ENCODE data around the gene SPTB.

The SPTB gene

GRCh38 chr14:64743061-64743460 is 136.6 kb downstream of the SPTB start:
- no peak for DNase-seq

GRCh38 chr14:64741961-64742360 is 137.7 kb downstream of the SPTB start:
- no peak for DNase-seq

DNA sequence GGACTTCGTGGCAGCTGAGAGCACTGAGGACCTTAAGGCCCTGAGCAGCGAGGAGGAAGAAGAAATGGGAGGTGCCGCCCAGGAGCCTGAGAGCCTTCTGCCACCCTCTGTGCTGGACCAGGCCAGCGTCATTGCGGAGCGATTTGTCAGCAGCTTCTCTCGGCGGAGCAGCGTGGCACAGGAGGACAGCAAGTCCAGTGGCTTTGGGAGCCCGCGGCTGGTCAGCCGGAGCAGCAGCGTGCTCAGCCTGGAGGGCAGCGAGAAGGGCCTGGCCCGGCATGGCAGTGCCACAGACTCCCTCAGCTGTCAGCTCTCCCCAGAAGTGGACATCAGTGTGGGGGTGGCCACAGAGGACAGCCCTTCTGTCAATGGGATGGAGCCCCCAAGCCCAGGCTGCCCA is 138.5 kb downstream of the SPTB start:
- no peak for DNase-seq

- DNase-seq, result no peak
These were observed 141.4 kb downstream of the SPTB start for GRCh38 chr14:64738281-64738804.

DNA sequence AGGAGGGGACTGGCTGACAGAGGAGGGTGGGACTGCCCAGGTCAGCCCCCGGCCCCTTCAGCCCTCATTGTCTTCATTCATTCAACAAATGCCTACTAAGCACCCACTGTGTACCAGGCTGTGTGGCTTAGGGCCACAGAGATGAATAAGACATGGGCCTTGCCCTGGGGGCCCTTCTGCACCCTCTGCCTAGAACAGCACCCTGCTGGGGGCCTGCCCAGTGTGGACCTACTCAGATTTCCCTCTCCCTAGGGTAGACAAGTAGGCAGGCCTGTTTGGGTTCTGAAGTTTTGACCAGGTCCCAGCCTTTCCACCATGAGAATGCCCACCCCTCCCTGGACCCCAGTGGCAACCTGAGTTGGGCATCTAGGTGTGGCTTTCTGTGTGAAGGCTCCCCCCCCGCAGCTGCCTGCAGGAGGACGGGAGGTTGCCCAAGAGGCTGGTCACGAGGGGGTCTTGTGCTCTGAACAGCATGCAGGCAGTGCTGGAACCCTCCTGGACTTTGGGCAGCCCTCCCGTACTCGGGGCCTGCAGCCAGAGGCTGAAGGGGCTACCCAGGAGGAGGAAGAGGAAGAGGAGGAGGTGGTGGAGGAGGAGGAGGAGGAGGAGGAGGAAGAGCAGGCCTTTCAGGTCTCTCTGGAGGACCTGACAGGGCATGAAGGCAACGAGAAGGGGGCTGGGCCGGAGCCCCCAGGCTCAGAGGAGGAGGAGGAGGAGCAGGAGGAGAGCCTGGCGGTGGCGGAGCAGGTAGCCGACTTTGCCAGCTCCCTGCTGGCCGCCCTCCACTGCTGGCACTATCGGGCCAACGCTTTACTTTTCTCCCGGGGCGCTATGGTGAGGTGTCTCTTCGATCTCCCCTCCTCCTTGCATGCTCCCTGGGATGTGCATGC is 142.1 kb downstream of the SPTB start:
- DNase-seq, result no peak

GRCh38 chr14:64736271-64737169 is 143.2 kb downstream of the SPTB start:
- no peak for DNase-seq

GRCh38 chr14:64734990-64735389 is 144.7 kb downstream of the SPTB start:
- DNase-seq, result no peak

DNA sequence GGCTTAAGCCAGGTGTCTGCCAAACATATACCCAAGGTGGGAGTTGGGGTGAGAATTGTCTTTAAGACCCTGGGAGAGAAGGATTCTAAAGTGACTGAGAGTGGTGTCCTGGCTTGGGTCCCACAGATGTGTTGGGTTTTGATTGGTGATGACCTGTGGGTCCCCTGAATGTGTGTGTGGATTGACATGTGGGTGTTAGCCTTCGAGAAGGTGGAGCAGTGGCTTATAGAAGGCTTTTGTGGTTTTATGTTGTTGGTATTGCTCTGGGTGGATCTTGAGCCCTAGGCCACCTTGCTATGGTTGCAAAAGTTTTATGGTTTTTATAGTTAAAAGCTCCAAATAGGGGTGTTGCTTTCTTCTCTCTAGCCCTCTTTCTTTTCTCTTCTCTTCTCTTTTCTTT is 145.8 kb downstream of the SPTB start:
- no peak for DNase-seq

DNA sequence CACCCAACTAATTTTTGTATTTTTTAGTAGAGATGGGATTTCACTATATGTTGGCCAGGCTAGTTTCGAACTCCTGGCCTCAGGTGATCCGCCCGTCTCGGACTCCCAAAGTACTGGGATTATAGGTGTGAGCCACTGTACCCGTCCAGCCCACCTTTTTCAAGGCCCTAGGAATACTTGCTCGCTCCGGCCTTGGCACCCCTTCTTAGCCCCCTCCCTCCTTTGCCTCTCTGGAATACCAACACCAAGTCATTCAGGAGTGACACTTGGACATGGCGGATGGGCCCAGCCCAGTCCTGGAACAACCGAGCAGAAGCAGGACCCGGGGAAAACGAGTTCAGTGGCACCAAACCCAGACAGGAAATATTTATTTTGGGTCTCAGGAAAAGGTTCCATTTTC is 146.4 kb downstream of the SPTB start:
- DNase-seq, result no peak

DNA sequence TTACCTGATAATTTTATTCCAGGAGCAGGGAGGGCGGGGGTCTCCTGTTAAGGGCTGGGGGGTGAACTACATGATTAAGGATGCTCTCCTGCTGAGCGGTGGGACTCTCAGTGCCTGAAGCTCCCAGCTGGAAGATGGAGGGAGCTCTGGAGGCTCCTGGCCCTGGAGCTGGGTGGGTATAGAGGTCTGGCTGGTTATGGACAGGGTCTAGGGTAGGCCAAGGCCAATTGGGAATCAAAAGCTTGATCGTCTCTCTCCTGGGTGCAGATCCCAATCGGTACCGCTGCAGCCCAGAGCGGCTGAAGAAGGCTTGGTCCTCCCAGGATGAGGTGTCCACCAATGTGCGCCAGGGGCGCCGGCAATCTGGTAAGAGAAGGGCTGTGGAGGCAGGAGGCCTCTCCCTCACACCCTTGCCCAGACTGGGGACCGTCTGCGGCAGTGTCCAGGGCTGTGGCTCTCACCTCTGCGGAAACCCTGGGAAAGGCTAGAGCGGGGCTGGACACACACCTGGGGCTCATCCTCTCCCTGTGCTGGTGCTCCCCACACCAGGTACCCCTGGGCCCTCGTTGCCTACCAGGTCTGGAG is 147.1 kb downstream of the SPTB start:
- DNase-seq, result no peak

DNA sequence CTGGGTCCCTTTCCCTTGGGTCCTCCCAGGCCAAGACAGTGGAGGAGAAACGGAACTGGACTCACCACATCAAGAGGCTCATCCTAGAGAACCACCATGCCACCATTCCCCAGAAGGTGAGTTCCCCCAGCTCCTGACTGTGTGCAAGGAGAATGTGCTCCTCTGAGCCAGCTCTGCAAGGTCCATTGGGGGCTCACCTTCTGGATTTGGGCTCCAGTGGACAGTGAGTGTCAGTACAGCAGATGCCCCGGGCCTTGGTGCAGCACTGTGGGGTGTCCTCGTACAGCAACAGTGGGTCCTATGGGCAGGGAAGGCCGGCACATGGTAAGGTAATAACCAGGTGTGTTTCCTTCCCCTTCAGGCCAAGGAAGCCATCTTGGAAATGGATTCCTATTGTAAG is 147.6 kb downstream of the SPTB start:
- DNase-seq, result no peak

- DNase-seq, result no peak
These were observed 148.5 kb downstream of the SPTB start for GRCh38 chr14:64731141-64731581.

- DNase-seq, result no peak
These were observed 149.0 kb downstream of the SPTB start for GRCh38 chr14:64730681-64731080.

DNA sequence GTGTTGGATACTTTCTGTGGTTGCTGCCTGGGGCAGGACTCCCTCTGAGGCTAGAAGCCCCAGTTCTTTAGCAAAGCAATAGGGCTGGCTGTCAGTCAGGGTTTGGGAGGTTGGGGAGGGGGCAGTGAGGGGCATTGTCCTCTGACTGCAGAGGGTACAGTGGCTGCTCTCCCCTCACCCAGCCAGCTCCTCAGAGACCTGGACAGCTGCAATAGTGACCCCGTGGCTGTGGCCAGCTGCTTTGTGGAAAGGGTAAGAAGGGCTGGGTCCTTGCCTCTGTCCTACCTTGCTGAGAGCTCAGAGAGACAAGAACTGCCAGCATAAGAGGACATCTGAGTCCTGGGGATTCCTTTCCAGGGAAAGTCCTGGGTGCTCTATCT is 149.7 kb downstream of the SPTB start:
- no peak for DNase-seq

DNA sequence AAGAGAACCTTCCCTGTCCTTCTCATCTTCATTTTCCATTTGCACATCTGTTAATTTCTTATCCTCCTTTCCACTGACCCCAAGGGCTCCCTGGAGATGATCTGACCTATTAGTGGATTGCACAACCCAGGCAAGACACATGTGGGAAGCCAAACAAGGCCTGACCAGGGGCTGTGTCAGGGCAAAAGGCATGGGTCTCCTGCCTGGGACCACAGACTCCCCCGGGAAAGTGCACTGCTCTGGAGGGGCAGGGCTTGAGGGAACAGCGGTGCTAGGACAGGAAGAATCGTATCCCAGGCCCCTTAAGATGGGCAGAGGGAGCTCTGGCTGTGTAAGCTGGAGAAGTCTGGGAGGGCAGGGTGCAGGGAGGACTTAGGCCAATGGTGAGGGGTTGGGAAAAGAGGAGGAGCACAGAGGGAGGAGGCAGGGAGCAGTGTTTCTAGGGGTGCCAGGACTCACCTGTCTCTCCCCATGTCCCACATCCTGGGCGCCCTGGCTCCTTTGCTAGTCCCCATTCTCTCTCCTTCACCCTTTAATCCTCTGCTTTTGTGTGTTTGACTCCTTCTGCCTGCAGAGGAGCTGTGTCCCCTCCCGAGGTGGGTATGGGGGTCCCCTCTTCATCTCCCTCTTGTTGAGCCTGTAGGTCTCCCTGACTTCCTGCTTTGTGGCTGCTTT is 150.2 kb downstream of the SPTB start:
- no peak for DNase-seq

GRCh38 chr14:64728856-64729255 is 150.9 kb downstream of the SPTB start:
- no peak for DNase-seq

- DNase-seq, result no peak
These were observed 151.6 kb downstream of the SPTB start for GRCh38 chr14:64728106-64728505.

DNA sequence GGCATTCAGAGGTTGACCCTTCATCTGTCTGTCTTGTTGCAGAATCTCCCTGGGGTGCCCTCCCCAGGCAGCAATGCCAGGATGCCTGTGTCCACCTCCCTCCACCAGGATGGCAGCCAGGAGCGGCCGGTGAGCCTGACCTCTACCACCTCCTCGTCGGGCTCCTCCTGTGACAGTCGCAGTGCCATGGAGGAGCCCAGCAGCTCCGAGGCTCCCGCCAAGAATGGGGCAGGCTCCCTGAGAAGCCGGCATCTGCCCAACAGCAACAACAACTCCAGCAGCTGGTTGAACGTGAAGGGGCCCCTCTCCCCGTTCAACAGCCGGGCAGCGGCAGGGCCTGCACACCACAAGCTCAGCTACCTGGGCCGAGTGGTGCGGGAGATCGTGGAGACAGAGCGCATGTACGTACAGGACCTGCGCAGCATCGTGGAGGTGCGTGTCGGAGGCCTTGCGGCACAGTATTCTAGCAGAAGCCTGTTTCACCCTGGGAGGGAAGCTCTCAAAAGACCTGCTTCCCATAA is 152.1 kb downstream of the SPTB start:
- DNase-seq, result no peak

- peak; percentile 43 for DNase-seq
These were observed 153.2 kb downstream of the SPTB start for GRCh38 chr14:64726585-64726890.

DNA sequence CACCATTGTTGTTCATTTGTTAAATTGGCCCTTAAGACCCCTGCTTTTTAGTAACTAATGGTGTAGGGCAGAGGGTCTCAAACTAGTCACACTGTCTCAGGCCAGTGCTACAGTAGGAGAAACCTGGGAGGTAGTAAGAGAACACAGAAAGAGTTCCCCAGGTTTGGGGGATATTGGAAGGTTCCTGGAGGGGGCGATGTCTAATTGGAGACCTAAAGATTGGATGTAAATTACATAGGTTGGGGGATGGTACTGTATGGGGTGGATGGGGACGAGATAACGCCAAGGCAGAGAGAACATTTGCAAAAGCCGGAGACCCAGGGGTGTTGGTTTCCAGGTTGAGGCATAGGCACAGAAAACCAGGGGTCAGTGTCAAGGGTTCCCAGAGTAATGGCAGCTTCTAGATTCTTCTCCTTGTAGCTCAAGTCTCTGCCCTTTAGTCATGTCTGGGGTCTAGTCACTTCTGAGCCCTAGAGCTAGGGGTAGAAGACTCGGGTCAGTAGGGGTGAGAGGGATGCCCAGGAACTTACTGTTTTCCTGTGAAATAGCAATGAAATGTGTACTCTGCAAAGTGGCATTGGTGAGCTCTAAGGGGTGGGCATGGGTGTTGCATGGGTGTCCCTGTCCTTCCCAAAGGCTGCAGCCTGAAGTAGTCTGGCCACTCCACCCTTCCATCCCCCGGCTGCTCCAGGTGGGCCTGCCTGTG is 153.7 kb downstream of the SPTB start:
- DNase-seq, result no peak

- DNase-seq, result no peak
These were observed 154.4 kb downstream of the SPTB start for GRCh38 chr14:64725261-64725815.

GRCh38 chr14:64724578-64724930 is 155.2 kb downstream of the SPTB start:
- DNase-seq, result no peak
